Activated gamma-delta T cell treated with anti-CD3 and anti-CD28 coated beads, Interleukin-2, amount 50 U/mL, for 16 hours (primary cell): ENCODE measurements around the gene BACH2.

Experiments used
- DNase-seq: peaks from one replicate; pipeline ENCODE4 v3.0.0-alpha.2; 2020; ENCODE audit warnings: low read depth

BACH2 gene

GRCh38 chr6:90096818-90097217 lies 199.8 kb downstream of the BACH2 start:
- DNase-seq, result no peak

GRCh38 chr6:90095788-90096187 lies 200.9 kb downstream of the BACH2 start:
- no peak for DNase-seq

- no peak for DNase-seq
These were observed 201.5 kb downstream of the BACH2 start for GRCh38 chr6:90095145-90095544.

GRCh38 chr6:90093558-90094073 lies 203.0 kb downstream of the BACH2 start:
- no peak for DNase-seq

- DNase-seq, result no peak
These were observed 205.8 kb downstream of the BACH2 start for GRCh38 chr6:90090866-90091265.

GRCh38 chr6:90088009-90088408 lies 208.6 kb downstream of the BACH2 start:
- no peak for DNase-seq

GRCh38 chr6:90087106-90087833 lies 209.4 kb downstream of the BACH2 start:
- no peak for DNase-seq

GRCh38 chr6:90086517-90086916 lies 210.1 kb downstream of the BACH2 start:
- no peak for DNase-seq

GRCh38 chr6:90083891-90084290 lies 212.8 kb downstream of the BACH2 start:
- DNase-seq, result no peak

- DNase-seq, result no peak
These were observed 213.8 kb downstream of the BACH2 start for GRCh38 chr6:90082847-90083246.

GRCh38 chr6:90080876-90081481 lies 215.7 kb downstream of the BACH2 start:
- peak; percentile 69 for DNase-seq

GRCh38 chr6:90079560-90080490 lies 216.8 kb downstream of the BACH2 start:
- peak; percentile 28 for DNase-seq

- DNase-seq, result peak; percentile 16
These were observed 217.9 kb downstream of the BACH2 start for GRCh38 chr6:90078513-90079289.

GRCh38 chr6:90076511-90077415 lies 219.9 kb downstream of the BACH2 start:
- DNase-seq, result no peak

GRCh38 chr6:90074161-90074850 lies 222.3 kb downstream of the BACH2 start:
- DNase-seq, result no peak

GRCh38 chr6:90072935-90073464 lies 223.6 kb downstream of the BACH2 start:
- DNase-seq, result no peak

- no peak for DNase-seq
These were observed 224.1 kb downstream of the BACH2 start for GRCh38 chr6:90072501-90072900.

GRCh38 chr6:90068703-90069523 lies 227.7 kb downstream of the BACH2 start:
- no peak for DNase-seq

- no peak for DNase-seq
These were observed 228.4 kb downstream of the BACH2 start for GRCh38 chr6:90068264-90068663.
